HG03108 (cell line): ENCODE results near the gene ADAMTSL4.

Experiments used
- ATAC-seq: cut with Tn5 transposase; IDR thresholded peaks from one replicate; pipeline ENCODE4 v1.9.1; 2021; ENCODE audit warnings: moderate library complexity; ENCODE audit not compliant: unreplicated experiment

ADAMTSL4 gene

GRCh38 chr1:150532860-150533259 is 16.3 kb upstream of the ADAMTSL4 start:
- ATAC-seq, result no peak

GRCh38 chr1:150534002-150534401 is 15.2 kb upstream of the ADAMTSL4 start:
- ATAC-seq, result no peak

DNA sequence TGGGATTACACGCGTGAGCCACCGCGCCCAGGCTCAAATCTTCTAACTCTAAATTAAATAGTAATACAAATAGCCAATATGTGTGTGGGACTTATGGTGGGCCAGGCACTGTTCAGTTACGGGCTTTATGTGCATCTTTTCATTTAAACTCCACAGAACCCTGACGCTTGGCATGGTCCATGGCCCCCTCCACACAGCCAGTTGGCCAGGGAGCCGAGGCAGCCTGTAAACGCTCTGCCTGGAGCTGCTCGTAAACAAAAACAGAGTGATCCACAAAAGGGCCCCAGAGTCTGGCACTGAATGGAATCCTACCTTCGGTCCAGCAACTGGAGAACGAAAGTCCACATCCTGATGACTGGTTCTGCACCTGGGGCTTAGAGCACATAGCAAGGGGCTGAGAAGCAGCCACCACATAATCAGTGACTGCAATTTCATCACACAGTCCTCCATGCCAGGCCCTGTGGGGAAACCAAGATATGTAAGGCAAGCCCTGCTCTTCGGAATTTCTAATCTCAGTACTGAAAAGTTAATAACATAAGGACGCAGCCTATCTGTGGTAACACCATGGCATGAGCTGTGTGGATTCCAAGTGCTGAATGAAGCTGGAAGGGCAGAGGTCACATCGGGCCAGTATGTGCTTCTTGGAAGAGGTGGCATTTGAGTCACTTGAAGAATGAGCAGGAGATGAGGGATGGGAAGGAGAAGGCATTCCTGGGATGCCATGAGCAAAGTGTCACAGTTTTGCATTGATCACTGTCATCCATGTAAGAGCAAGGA is 13.5 kb upstream of the ADAMTSL4 start:
- no peak for ATAC-seq

GRCh38 chr1:150536836-150537731 is 12.1 kb upstream of the ADAMTSL4 start:
- ATAC-seq, result no peak

DNA sequence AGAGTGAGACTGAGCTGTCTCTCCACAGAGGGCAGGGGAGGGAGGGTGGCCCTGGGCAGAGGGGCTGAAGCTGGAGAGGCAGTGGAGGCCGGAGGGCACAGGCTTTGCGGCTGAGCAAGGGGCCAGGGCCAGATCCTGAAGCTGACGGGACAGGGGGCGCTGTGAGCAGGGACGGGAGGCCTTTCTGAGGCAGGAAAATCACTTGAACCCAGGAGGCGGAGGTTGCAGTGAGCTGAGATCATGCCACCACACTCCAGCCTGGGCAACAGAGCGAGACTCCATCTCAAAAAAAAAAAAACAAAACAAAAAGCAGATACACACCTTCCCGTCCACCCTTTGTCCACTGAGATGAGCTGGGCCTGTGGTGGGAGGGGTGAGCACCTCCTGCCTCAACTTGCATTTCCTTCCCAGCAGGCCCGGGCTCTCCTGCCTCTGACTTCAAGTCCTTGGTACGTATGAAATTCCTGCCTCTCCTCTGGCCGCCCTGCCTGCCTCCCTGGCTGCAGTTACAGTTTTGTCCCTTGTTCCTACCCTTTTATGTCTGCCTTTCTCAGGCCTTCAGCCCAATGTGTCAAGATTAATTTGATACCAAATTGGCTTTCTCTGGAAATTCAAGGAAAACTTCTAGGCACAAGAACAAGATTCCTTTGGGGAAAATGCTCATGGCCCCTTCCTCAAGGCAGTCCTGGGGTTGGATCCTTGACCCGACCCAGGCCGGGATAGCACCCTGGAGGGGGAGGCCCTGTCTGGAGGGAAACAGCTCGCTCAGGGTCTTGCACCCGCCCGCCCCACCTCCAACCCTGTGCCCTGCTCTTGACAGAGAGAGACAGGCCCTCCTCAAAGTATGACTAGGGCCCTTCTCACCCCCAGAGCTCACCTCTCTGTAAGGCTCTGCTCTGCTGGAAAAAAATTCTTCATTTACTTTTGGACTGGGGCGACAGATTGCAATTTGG is 11.2 kb upstream of the ADAMTSL4 start:
- ATAC-seq, result no peak

- no peak for ATAC-seq
Measured at GRCh38 chr1:150543500-150544143, 5.6 kb upstream of the ADAMTSL4 start.

DNA sequence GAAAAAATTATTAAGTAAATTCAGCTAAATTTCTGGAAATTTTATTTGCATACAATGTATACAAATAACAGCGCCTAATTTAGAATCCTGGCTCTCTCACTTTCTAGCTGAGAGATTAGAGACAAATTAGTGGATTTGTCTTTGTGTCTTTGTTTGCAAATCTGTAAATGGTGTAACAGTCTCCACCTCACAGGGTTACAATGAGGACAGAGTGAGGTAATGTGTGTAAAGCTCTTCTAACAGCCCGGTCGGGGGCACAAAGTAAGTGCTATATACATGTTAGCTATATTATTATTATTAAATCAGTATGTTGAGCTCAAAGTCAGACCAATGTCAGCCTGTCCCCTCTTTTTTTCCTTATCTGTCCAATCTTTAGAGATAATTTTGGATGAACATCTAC is 5.0 kb upstream of the ADAMTSL4 start:
- no peak for ATAC-seq

- no peak for ATAC-seq
Measured at GRCh38 chr1:150545486-150546032, 3.6 kb upstream of the ADAMTSL4 start.

DNA sequence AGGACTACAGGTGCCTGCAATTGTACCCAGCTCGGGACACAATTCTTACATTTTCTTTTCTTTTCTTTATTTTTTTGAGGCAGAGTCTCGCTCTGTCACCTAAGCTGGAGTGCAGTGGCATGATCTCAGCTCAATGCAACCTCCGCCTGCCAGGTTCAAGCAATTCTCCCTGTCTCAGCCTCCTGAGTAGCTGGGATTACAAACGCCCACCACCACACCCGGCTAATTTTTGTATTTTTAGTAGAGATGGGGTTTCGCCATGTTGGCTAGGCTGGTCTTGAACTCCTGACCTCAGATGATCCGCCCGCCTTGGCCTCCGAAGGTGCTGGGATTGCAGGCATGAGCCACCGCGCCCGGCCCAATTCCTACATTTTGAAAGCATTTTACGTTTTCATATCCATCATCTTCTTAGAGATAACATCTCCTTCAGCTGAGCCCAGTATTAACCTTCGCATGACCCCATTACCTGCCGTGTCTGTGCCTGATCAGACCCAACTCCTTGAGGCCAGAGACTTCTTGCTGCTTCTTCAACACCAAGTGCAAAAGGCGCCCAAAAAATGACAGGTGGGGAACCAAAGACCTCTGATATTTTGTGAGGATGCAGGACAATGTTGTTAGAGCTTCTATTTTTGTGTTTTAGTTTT is 2.8 kb upstream of the ADAMTSL4 start:
- no peak for ATAC-seq

- no peak for ATAC-seq
Measured at GRCh38 chr1:150548324-150548631, 930 bp upstream of the ADAMTSL4 start.

DNA sequence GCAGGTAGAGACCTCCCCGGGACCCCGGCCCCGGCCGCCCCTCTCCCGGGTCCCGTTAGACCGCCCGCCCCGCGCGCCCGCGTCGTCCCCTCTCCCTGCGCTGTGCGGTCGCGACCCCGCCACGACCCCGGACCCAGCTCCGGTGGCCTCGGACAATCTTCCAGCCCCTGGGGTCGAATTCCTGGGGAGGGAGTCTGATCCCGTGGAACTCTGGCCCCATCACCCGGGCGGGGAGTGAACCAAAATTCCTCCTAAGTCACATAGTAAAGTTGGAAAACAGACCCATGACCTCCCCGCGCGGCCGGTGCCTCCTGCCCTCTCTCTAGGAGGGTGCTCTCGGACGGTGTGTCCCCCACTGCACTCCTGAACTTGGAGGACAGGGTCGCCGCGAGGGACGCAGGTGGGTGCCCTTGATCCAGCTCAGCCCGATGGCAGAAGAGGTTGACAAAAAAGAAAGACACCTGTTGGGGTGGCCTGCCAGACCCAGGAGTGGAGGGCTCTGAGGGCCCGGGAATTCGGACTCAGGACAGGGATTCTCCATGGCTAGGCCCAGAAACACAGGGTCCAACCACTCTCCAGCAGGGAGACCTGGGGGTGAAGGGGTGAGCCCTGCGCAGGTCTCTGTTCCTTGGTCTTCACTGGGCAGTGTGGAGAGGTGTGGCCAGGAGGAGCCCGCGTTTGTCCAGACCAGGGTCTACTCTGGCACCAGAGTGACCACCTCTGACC is 451 bp downstream of the ADAMTSL4 start:
- no peak for ATAC-seq

DNA sequence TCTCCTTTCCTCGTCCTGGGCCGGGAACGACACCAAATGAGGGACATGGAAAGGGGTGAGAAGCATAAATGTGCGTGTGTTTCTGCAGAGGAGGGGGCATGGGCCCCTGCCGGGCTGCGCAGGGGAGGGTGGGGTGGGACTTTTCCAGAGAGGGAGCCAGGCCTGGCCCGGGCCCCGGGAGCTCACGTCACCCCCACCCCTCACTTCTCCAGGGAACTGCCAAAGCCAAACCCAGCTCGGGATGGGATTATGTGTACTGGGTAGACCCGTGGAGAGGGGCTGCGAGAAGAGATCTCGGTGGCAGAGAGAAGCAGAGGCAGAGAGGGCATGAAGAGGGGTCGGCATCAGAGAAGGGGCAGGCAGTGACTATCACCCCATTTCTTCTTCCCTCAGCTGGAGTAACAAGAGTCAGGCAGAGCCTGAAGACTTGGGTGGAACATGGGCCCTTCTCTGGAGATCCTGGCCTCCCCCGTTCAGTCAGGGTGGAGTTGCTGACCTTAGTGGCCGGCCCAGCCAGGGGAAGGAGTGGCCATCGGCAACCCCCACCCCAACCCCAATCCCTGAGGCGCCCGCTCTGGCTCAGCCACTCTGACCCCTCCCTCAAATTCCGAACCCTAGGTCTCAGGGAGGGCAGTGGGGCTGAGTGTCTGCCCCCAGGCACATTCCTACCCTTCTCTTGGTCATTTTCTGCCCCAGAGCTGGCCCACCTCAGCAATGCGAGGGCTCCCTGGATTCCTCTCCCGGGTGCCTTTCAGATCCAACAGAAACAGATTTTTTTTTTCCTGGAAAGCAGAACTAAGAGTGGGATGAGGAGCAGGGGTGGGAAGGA is 1.2 kb downstream of the ADAMTSL4 start:
- ATAC-seq, result no peak

GRCh38 chr1:150551051-150551783 is 2.0 kb downstream of the ADAMTSL4 start:
- no peak for ATAC-seq

- no peak for ATAC-seq
Measured at GRCh38 chr1:150551784-150552127, 2.5 kb downstream of the ADAMTSL4 start.

GRCh38 chr1:150552128-150552910 is 3.1 kb downstream of the ADAMTSL4 start:
- ATAC-seq, result no peak

DNA sequence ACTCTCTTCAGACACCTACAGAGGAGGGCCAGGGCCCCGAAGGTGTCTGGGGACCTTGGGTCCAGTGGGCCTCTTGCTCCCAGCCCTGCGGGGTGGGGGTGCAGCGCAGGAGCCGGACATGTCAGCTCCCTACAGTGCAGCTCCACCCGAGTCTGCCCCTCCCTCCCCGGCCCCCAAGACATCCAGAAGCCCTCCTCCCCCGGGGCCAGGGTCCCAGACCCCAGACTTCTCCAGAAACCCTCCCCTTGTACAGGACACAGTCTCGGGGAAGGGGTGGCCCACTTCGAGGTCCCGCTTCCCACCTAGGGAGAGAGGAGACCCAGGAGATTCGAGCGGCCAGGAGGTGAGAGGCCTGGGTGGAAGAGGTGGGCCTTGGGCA is 3.7 kb downstream of the ADAMTSL4 start:
- no peak for ATAC-seq
